Endothelial cell of umbilical vein (primary cell): ENCODE measurements around the gene MDFI.

Source experiments
- EZH2 ChIP-seq: IDR thresholded peaks from 2 replicates; pipeline ENCODE4 v1.6.1; 2012; ENCODE audit warnings: borderline replicate concordance, low read depth, mild to moderate bottlenecking, moderate library complexity, low read length, inconsistent platforms; ENCODE audit not compliant: severe bottlenecking
- FOS ChIP-seq: IDR thresholded peaks from 2 replicates; pipeline ENCODE4 v1.6.1; 2011; ENCODE audit warnings: mild to moderate bottlenecking, low read length, moderate library complexity, borderline replicate concordance; ENCODE audit not compliant: insufficient read depth
- GATA2 ChIP-seq: IDR thresholded peaks from 2 replicates; pipeline ENCODE4 v1.7.0; 2011; ENCODE audit warnings: low read depth, mild to moderate bottlenecking, moderate library complexity, mixed read lengths, low read length; ENCODE audit not compliant: insufficient read length, insufficient read depth
- JUN ChIP-seq: IDR thresholded peaks from 2 replicates; pipeline ENCODE4 v1.6.1; 2011; ENCODE audit warnings: borderline replicate concordance, low read depth; ENCODE audit not compliant: insufficient read length, insufficient read depth
- MAX ChIP-seq: IDR thresholded peaks from 2 replicates; pipeline ENCODE4 v1.6.1; 2011; ENCODE audit not compliant: insufficient read depth, insufficient read length
- MYC ChIP-seq: IDR thresholded peaks from one replicate; pipeline ENCODE4 v1.6.1; 2011; ENCODE audit warnings: mild to moderate bottlenecking, low read depth, low read length
- POLR2A ChIP-seq: IDR thresholded peaks from 2 replicates; pipeline ENCODE4 v1.6.1; 2012; ENCODE audit warnings: low read depth, mild to moderate bottlenecking, control low read depth, low read length
- POLR2AphosphoS5 ChIP-seq: IDR thresholded peaks from 2 replicates; pipeline ENCODE4 v1.6.1; 2012; ENCODE audit warnings: low read depth, mild to moderate bottlenecking, control low read depth, low read length, moderate library complexity; ENCODE audit not compliant: insufficient read depth
- TF ChIP-seq, protein P1 (sequence below), 2 donors: IDR thresholded peaks; 1 replicate in 1 of 2; 2 replicates in 1 of 2; pipeline ENCODE4 v1.5.1; 2011; ENCODE audit warnings: low read length in 2 of 2, mild to moderate bottlenecking in 2 of 2, moderate library complexity in 2 of 2, control low read depth in 1 of 2, inconsistent platforms in 1 of 2, low read depth in 1 of 2; ENCODE audit not compliant: insufficient read depth in 1 of 2; ENCODE audit errors: extremely low read depth in 1 of 2

- TF ChIP-seq, protein P1, sequence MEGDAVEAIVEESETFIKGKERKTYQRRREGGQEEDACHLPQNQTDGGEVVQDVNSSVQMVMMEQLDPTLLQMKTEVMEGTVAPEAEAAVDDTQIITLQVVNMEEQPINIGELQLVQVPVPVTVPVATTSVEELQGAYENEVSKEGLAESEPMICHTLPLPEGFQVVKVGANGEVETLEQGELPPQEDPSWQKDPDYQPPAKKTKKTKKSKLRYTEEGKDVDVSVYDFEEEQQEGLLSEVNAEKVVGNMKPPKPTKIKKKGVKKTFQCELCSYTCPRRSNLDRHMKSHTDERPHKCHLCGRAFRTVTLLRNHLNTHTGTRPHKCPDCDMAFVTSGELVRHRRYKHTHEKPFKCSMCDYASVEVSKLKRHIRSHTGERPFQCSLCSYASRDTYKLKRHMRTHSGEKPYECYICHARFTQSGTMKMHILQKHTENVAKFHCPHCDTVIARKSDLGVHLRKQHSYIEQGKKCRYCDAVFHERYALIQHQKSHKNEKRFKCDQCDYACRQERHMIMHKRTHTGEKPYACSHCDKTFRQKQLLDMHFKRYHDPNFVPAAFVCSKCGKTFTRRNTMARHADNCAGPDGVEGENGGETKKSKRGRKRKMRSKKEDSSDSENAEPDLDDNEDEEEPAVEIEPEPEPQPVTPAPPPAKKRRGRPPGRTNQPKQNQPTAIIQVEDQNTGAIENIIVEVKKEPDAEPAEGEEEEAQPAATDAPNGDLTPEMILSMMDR (IDR thresholded peaks at IDR 0.05; ENCODE audit: extremely low read depth in 1 of 2, insufficient read depth in 1 of 2, low read depth in 1 of 2, low read length in 2 of 2): no peak
- no peak for TF ChIP-seq POLR2A
- no peak for TF ChIP-seq JUN
- no peak for TF ChIP-seq GATA2
- no peak for TF ChIP-seq MAX
- no peak for TF ChIP-seq EZH2
- TF ChIP-seq POLR2AphosphoS5: no peak
- TF ChIP-seq FOS: no peak
- no peak for TF ChIP-seq MYC
Observed at GRCh38 chr6:41615311-41615710, 23.0 kb upstream of the MDFI start.
